ENCODE results near the gene PGLYRP1. TPM values are rescaled to one million over a fixed set of nuclear protein-coding genes. Genes with fewer than 3 reads are reported as not detected.

The PGLYRP1 gene
- total RNA-seq, 1 experiment from 2014 or later, result not detected

- Histone ChIP-seq H3K9me3 (ENCODE audit: control insufficient read depth in 1 of 2, insufficient read depth in 1 of 2, low read depth in 1 of 2, low read length in 2 of 2) (peaks cover 0 to 4% of the 10 kb centered on the region in 2 experiments; a peak in 1 of 4 replicates), H3K4me1 (ENCODE audit: control insufficient read depth in 1 of 2, insufficient read depth in 2 of 2, low read length in 2 of 2) (peaks cover 0 to 8% of the 10 kb centered on the region in 2 experiments; a peak in 2 of 4 replicates), H3K4me2 (ENCODE audit: low read length) (no peak overlapping the region), H2AFZ (ENCODE audit: low read depth, low read length, poor library complexity, severe bottlenecking) (no peak overlapping the region), H3K27me3 (ENCODE audit: insufficient read depth, low read length) (peaks cover 26% of the 10 kb centered on the region; the same call in 1 of the 2 replicates), H3K9me2 (ENCODE audit: insufficient read depth) (no peaks in the 10 kb centered on the region), H3K9ac (ENCODE audit: low read length) (no peak overlapping the region), H3K36me3 (ENCODE audit: control insufficient read depth in 1 of 2, insufficient read depth in 2 of 2, low read length in 2 of 2) (no peaks in the 10 kb centered on the region), H3K4me3 (replicated peaks in 1 of 2; ENCODE audit: low read depth in 1 of 2, low read length in 2 of 2) (no peak overlapping the region), H3K27ac (ENCODE audit: low read depth, low read length) (no peak overlapping the region), H4K20me1 (ENCODE audit: insufficient read depth) (no peaks in the 10 kb centered on the region), H3K79me2 (ENCODE audit: insufficient read depth, low read length) (no peaks in the 10 kb centered on the region)
- DNase-seq (ENCODE audit: low read depth, low spot score), result no peak
- ChIA-PET CTCF (interaction anchor here (0.6 to 0.8 kb wide), 2 partner anchors 177 to 503 kb away, joined by 3 read pairs; no protein-coding TSS in a partner anchor), POLR2A (no interaction called here), RAD21 (ENCODE audit: low non-redundant PET in 1 of 2, low total read pairs in 2 of 2, uncharacterized antibody in 2 of 2, unreplicated experiment in 2 of 2) (no interaction called here)
- BruUV-seq (replicated peaks), result no TSS peak
- intact Hi-C loops (cut with micrococcal nuclease), result no loop called here
- ATAC-seq, result no peak
- TF ChIP-seq, protein P1, sequence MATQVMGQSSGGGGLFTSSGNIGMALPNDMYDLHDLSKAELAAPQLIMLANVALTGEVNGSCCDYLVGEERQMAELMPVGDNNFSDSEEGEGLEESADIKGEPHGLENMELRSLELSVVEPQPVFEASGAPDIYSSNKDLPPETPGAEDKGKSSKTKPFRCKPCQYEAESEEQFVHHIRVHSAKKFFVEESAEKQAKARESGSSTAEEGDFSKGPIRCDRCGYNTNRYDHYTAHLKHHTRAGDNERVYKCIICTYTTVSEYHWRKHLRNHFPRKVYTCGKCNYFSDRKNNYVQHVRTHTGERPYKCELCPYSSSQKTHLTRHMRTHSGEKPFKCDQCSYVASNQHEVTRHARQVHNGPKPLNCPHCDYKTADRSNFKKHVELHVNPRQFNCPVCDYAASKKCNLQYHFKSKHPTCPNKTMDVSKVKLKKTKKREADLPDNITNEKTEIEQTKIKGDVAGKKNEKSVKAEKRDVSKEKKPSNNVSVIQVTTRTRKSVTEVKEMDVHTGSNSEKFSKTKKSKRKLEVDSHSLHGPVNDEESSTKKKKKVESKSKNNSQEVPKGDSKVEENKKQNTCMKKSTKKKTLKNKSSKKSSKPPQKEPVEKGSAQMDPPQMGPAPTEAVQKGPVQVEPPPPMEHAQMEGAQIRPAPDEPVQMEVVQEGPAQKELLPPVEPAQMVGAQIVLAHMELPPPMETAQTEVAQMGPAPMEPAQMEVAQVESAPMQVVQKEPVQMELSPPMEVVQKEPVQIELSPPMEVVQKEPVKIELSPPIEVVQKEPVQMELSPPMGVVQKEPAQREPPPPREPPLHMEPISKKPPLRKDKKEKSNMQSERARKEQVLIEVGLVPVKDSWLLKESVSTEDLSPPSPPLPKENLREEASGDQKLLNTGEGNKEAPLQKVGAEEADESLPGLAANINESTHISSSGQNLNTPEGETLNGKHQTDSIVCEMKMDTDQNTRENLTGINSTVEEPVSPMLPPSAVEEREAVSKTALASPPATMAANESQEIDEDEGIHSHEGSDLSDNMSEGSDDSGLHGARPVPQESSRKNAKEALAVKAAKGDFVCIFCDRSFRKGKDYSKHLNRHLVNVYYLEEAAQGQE (IDR thresholded peaks at IDR 0.05; ENCODE audit: low read depth), result no peak
- no peak for TF ChIP-seq EZH2 (IDR thresholded peaks at IDR 0.05)
- TF ChIP-seq ZFX (IDR thresholded peaks at IDR 0.05), result no peak
- TF ChIP-seq POLR2A (IDR thresholded peaks at IDR 0.05; ENCODE audit: borderline replicate concordance, extremely low read depth, insufficient read depth, insufficient read length), result no peak
Observed at GRCh38 chr19:46040125-46040524, 17.3 kb upstream of the PGLYRP1 start.

DNA sequence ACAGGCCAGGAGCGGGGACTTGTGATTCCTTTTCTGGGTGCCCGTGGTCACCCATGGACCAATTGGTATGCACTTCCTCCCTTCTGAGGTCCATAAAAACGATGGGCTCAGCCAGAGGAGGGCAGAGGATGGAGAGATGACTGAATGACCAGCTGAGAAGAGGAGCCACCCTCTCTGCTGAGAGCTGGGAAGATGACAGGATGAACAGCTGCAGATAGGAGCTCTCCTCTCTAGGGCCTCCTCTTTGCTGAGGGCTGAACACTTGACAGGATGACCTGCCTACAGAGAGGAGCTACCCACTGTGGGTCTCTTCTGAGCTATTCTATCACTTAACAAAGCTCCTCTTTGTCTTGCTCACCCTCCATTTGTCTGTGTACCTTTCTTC is 13.9 kb upstream of the PGLYRP1 start:
- Histone ChIP-seq H3K9me3 (ENCODE audit: control insufficient read depth in 1 of 2, insufficient read depth in 1 of 2, low read depth in 1 of 2, low read length in 2 of 2) (no peaks in the 10 kb centered on the region), H3K9ac (ENCODE audit: low read length) (no peak overlapping the region), H3K4me2 (ENCODE audit: low read length) (no peak overlapping the region), H4K20me1 (ENCODE audit: insufficient read depth) (no peaks in the 10 kb centered on the region), H3K9me2 (ENCODE audit: insufficient read depth) (no peaks in the 10 kb centered on the region), H3K36me3 (ENCODE audit: control insufficient read depth in 1 of 2, insufficient read depth in 2 of 2, low read length in 2 of 2) (no peaks in the 10 kb centered on the region), H3K4me3 (replicated peaks in 1 of 2; ENCODE audit: low read depth in 1 of 2, low read length in 2 of 2) (no peak overlapping the region), H3K27ac (ENCODE audit: low read depth, low read length) (no peak overlapping the region), H2AFZ (ENCODE audit: low read depth, low read length, poor library complexity, severe bottlenecking) (no peak overlapping the region), H3K4me1 (ENCODE audit: control insufficient read depth in 1 of 2, insufficient read depth in 2 of 2, low read length in 2 of 2) (peaks cover 0 to 8% of the 10 kb centered on the region in 2 experiments; a peak in 2 of 4 replicates), H3K79me2 (ENCODE audit: insufficient read depth, low read length) (no peaks in the 10 kb centered on the region), H3K27me3 (ENCODE audit: insufficient read depth, low read length) (peaks cover 10% of the 10 kb centered on the region; the same call in 1 of the 2 replicates)
- ChIA-PET CTCF (interaction anchor here (0.9 kb wide), 1 partner anchor 40 kb away, joined by 3 read pairs; no protein-coding TSS in a partner anchor), RAD21 (ENCODE audit: low non-redundant PET in 1 of 2, low total read pairs in 2 of 2, uncharacterized antibody in 2 of 2, unreplicated experiment in 2 of 2) (no interaction called here), POLR2A (no interaction called here)
- BruUV-seq (replicated peaks), result no TSS peak
- DNase-seq (ENCODE audit: low read depth, low spot score), result no peak
- no peak for ATAC-seq
- intact Hi-C loops (cut with micrococcal nuclease), result no loop called here
- TF ChIP-seq, protein P2, sequence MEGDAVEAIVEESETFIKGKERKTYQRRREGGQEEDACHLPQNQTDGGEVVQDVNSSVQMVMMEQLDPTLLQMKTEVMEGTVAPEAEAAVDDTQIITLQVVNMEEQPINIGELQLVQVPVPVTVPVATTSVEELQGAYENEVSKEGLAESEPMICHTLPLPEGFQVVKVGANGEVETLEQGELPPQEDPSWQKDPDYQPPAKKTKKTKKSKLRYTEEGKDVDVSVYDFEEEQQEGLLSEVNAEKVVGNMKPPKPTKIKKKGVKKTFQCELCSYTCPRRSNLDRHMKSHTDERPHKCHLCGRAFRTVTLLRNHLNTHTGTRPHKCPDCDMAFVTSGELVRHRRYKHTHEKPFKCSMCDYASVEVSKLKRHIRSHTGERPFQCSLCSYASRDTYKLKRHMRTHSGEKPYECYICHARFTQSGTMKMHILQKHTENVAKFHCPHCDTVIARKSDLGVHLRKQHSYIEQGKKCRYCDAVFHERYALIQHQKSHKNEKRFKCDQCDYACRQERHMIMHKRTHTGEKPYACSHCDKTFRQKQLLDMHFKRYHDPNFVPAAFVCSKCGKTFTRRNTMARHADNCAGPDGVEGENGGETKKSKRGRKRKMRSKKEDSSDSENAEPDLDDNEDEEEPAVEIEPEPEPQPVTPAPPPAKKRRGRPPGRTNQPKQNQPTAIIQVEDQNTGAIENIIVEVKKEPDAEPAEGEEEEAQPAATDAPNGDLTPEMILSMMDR (IDR thresholded peaks at IDR 0.05 in 2 of 3, conservative IDR thresholded peaks at IDR 0.05 in 1 of 3; ENCODE audit: borderline replicate concordance in 1 of 3, insufficient read depth in 1 of 3, low read depth in 2 of 3, low read length in 2 of 3), result no peak
- no peak for TF ChIP-seq CEBPB (IDR thresholded peaks at IDR 0.05; ENCODE audit: low read depth)
- TF ChIP-seq POLR2AphosphoS5 (IDR thresholded peaks at IDR 0.05; ENCODE audit: low read depth, low read length), result no peak
- no peak for TF ChIP-seq FOSL1 (IDR thresholded peaks at IDR 0.05; ENCODE audit: low read depth)
- TF ChIP-seq, protein P3, sequence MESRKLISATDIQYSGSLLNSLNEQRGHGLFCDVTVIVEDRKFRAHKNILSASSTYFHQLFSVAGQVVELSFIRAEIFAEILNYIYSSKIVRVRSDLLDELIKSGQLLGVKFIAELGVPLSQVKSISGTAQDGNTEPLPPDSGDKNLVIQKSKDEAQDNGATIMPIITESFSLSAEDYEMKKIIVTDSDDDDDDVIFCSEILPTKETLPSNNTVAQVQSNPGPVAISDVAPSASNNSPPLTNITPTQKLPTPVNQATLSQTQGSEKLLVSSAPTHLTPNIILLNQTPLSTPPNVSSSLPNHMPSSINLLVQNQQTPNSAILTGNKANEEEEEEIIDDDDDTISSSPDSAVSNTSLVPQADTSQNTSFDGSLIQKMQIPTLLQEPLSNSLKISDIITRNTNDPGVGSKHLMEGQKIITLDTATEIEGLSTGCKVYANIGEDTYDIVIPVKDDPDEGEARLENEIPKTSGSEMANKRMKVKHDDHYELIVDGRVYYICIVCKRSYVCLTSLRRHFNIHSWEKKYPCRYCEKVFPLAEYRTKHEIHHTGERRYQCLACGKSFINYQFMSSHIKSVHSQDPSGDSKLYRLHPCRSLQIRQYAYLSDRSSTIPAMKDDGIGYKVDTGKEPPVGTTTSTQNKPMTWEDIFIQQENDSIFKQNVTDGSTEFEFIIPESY (IDR thresholded peaks at IDR 0.05; ENCODE audit: extremely low read depth, insufficient replicate concordance, low read length), result no peak

Data from HCT116 (cell line).